ENCODE results near the gene CCDC68. TPM values are rescaled to one million over a fixed set of nuclear protein-coding genes. Genes with fewer than 3 reads are reported as not detected.

The CCDC68 gene
- total and polyA plus RNA-seq, 7 donors, result 1.0 to 2.0 (median 1.6) TPM

DNA sequence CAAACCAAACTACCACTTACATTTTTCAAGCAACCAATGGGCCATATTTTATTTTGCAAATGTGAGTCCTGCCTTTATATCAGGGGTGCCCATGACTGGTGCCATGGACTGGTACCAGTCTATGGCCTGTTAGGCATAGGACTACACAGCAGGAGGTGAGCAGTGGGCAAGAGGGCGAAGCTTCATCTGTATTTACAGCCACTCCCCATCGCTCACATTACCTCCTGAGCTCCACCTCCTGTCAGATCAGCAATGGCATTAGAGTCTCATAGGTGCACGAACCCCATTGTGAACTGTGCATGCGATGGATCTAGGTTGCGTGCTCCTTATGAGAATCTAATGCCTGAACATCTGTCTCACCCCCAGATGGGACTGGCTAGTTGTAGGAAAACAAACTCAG, 53.6 kb downstream of the CCDC68 start:
- H3K27ac ChIP-seq, result no peak overlapping the region
- WGBS, 3 donors, result 93 to 99% (median 93%) methylated on average over 5 of the region's 5 CpGs
- ATAC-seq (no peak), DNase-seq (no peak)
- TF ChIP-seq, protein P1, sequence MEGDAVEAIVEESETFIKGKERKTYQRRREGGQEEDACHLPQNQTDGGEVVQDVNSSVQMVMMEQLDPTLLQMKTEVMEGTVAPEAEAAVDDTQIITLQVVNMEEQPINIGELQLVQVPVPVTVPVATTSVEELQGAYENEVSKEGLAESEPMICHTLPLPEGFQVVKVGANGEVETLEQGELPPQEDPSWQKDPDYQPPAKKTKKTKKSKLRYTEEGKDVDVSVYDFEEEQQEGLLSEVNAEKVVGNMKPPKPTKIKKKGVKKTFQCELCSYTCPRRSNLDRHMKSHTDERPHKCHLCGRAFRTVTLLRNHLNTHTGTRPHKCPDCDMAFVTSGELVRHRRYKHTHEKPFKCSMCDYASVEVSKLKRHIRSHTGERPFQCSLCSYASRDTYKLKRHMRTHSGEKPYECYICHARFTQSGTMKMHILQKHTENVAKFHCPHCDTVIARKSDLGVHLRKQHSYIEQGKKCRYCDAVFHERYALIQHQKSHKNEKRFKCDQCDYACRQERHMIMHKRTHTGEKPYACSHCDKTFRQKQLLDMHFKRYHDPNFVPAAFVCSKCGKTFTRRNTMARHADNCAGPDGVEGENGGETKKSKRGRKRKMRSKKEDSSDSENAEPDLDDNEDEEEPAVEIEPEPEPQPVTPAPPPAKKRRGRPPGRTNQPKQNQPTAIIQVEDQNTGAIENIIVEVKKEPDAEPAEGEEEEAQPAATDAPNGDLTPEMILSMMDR (IDR thresholded peaks at IDR 0.05), result no peak
- no peaks in the 10 kb centered on the region for H3K4me1 ChIP-seq
- H3K4me3 ChIP-seq, result no peak overlapping the region
- no peaks in the 10 kb centered on the region for H3K9me3 ChIP-seq
- no peaks in the 10 kb centered on the region for H3K27me3 ChIP-seq (ENCODE audit: insufficient read depth in 3 of 3, low read length in 2 of 3)
- no peaks in the 10 kb centered on the region for H3K36me3 ChIP-seq (ENCODE audit: insufficient read depth in 1 of 2, low read depth in 1 of 2)
- intact Hi-C loops (cut with DNase I), result no loop called here

DNA sequence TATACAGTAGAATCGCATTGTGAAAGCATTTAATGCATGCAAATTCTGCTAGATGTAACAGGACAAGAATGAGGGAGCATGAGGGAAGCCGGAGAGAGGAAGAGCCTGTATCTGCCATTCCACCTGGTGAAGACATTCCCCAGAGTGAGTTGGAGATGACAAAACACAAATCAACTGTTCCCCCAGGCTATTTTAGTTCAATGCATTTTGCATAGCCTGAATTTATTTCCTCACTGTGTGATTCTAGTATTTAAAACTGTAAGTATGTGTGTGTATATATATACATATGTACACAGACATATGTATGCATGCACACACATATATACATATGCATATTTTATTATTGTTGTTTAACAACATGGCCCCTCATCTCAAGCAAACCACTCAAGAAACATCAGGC, 54.7 kb downstream of the CCDC68 start:
- Histone ChIP-seq H3K9me3 (no peaks in the 10 kb centered on the region), H3K4me3 (no peak overlapping the region), H3K36me3 (ENCODE audit: insufficient read depth in 1 of 2, low read depth in 1 of 2) (no peaks in the 10 kb centered on the region), H3K27ac (no peak overlapping the region), H3K27me3 (ENCODE audit: insufficient read depth in 3 of 3, low read length in 2 of 3) (no peaks in the 10 kb centered on the region), H3K4me1 (no peaks in the 10 kb centered on the region)
- DNase-seq, result no peak
- TF ChIP-seq, protein P1 (IDR thresholded peaks at IDR 0.05), result no peak
- ATAC-seq, result no peak
- intact Hi-C loops (cut with DNase I), result no loop called here
- 86 to 93% (median 92%) methylated on average over 2 of the region's 2 CpGs for WGBS, 3 donors

DNA sequence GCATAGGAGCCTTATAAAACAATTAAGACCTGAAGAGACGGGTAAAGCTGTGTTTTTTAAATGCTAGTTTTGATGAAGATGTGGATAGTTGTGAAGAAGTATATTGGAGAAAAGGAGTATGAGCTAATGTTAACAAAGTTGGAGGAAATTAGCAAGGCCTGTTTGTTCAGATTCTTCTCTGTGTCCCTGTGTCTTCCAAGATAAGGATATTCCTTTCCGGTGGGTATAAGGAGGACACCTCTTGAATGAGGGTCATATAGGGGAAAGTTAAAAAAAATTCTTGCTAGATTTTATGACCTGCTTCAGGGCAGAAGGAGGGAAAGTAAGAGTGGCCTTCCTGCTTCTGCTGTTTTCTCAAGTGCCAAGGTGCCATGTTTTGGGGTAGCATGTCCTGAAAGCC, 59.0 kb downstream of the CCDC68 start:
- H3K27ac ChIP-seq, result no peak overlapping the region
- H3K9me3 ChIP-seq, result no peaks in the 10 kb centered on the region
- TF ChIP-seq, protein P1 (IDR thresholded peaks at IDR 0.05), result no peak
- H3K4me1 ChIP-seq, result no peaks in the 10 kb centered on the region
- no peaks in the 10 kb centered on the region for H3K36me3 ChIP-seq (ENCODE audit: insufficient read depth in 1 of 2, low read depth in 1 of 2)
- ATAC-seq (no peak), DNase-seq (no peak)
- H3K27me3 ChIP-seq (ENCODE audit: insufficient read depth in 3 of 3, low read length in 2 of 3), result no peaks in the 10 kb centered on the region
- intact Hi-C loops (cut with DNase I), result no loop called here
- 85 to 89% (median 87%) methylated on average over 2 of the region's 2 CpGs for WGBS, 3 donors
- no peak overlapping the region for H3K4me3 ChIP-seq

DNA sequence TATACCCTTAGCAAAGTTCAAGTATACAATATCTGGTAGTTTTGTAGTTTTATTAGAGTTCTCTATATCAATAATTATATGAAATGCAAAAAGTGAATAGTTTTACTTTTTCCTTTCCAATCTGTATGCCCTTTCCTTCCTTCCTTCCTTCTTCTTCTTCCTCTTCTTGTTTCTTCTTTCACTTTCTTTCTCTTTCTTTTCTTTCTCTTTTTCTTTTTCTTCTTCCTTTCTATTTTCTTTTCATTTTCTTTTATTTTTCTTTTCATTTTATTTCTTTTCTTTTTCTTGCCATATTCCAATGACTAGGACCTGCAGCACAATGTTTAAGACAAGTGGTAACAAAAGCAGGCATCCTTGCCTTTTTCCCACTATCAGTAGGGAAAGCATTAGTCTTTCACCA, 59.8 kb downstream of the CCDC68 start:
- no peaks in the 10 kb centered on the region for H3K9me3 ChIP-seq
- no peak overlapping the region for H3K27ac ChIP-seq
- ATAC-seq (no peak), DNase-seq (no peak)
- intact Hi-C loops (cut with DNase I), result no loop called here
- TF ChIP-seq, protein P1 (IDR thresholded peaks at IDR 0.05), result no peak
- no peaks in the 10 kb centered on the region for H3K27me3 ChIP-seq (ENCODE audit: insufficient read depth in 3 of 3, low read length in 2 of 3)
- no peaks in the 10 kb centered on the region for H3K4me1 ChIP-seq
- no peak overlapping the region for H3K4me3 ChIP-seq
- no peaks in the 10 kb centered on the region for H3K36me3 ChIP-seq (ENCODE audit: insufficient read depth in 1 of 2, low read depth in 1 of 2)

DNA sequence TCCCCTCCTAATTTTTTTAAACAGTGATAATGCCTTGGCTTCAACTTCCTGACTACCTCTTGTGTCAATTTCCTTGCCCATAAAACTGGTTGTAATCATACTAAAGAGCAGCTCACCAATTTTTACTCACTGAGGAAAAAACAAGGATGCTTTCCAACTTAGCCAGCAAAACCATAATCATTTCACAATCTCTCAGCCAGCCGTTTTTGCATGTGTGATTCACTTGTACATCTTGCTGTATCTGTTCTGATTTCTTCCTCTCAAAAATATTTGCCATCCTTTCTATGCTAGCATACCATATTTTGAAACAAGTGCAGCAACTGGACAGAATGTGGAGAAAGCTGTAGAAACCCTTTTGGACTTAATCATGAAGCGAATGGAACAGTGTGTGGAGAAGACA, 70.3 kb downstream of the CCDC68 start:
- H3K4me1 ChIP-seq, result no peaks in the 10 kb centered on the region
- TF ChIP-seq, protein P1 (IDR thresholded peaks at IDR 0.05), result no peak
- DNase-seq, result no peak
- intact Hi-C loops (cut with DNase I), result no loop called here
- no peak overlapping the region for H3K4me3 ChIP-seq
- 63 to 86% (median 65%) methylated on average over 2 of the region's 2 CpGs for WGBS, 3 donors
- no peaks in the 10 kb centered on the region for H3K36me3 ChIP-seq (ENCODE audit: insufficient read depth in 1 of 2, low read depth in 1 of 2)
- H3K27ac ChIP-seq, result no peak overlapping the region
- no peaks in the 10 kb centered on the region for H3K27me3 ChIP-seq (ENCODE audit: insufficient read depth in 3 of 3, low read length in 2 of 3)
- no peak for ATAC-seq
- H3K9me3 ChIP-seq, result no peaks in the 10 kb centered on the region

All from psoas muscle (tissue), 8 donors.